Stimulated activated naive B cell treated with anti-CD40 and anti-IgM and Interleukin-4, amounts not matched to agents 10 μg/mL and 1 μg/mL and 100 μg/mL, for 72 hours (primary cell): ENCODE data around the gene HS6ST1.

Experiments used
- ATAC-seq, 2 donors: fragments of 150-1000 bp; cut with Tn5 transposase; replicated peaks; 2 replicates each; pipeline ENCODE4 v1.10.0; 2021; ENCODE audit warnings: moderate library complexity in 1 of 2
- DNase-seq: peaks from one replicate; pipeline ENCODE4 v3.0.0; 2021
- H3K27ac Mint-ChIP-seq: one replicate; pipeline ENCODE4 v1.8.0; 2022; ENCODE audit warnings: mild to moderate bottlenecking, mixed read lengths
- H3K27me3 Mint-ChIP-seq, 2 donors: one replicate each; pipeline ENCODE4 v1.8.0; 2022; ENCODE audit warnings: mixed read lengths in 2 of 2
- H3K36me3 Mint-ChIP-seq, 2 donors: one replicate each; pipeline ENCODE4 v1.8.0; 2022; ENCODE audit warnings: mixed read lengths in 2 of 2, mild to moderate bottlenecking in 1 of 2
- H3K4me1 Mint-ChIP-seq, 2 donors: one replicate each; pipeline ENCODE4 v1.8.0; 2022; ENCODE audit warnings: mixed read lengths in 2 of 2, mild to moderate bottlenecking in 1 of 2
- H3K4me3 Mint-ChIP-seq, 2 donors: one replicate each; pipeline ENCODE4 v1.8.0; 2022; ENCODE audit warnings: mild to moderate bottlenecking in 2 of 2, mixed read lengths in 2 of 2, moderate library complexity in 1 of 2
- H3K9me3 Mint-ChIP-seq, 2 donors: one replicate each; pipeline ENCODE4 v1.8.0; 2022; ENCODE audit warnings: mixed read lengths in 2 of 2, mild to moderate bottlenecking in 1 of 2

HS6ST1 gene

DNA sequence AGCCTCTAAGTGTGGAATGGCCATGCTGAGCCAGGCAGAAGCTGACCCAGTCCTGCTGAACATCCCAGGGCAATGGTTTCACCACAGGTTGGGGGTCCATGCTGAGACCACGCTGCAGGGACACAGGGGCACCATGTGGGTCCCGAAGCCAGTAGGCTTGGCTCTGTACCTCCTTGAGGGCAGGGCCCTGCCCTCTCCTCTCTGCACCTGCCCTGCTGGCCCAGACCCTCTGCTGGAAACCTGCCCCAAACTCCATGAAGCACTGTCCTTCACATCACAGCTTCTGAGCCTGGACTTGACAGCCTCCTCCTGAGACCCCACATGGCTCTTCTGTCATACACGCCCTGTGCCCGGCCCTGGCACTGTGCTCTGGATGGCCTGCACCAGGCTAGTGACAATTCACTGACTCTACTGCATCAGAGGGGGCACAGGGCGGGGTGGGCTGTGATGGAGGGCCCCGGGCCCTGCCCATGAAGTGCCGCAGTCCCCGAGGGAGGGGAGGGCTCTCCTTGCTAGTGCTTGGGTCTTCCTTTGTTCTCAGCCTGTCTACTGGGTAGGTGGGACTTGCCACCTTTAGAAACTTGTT is 24.7 kb downstream of the HS6ST1 start:
- H3K4me1 Mint-ChIP-seq = peaks cover 41 to 87% of the 10 kb centered on the region in 2 donors
- DNase-seq (no peak), ATAC-seq (no peak)
- H3K4me3 Mint-ChIP-seq = no peak overlapping the region
- H3K9me3 Mint-ChIP-seq = peaks cover 3 to 4% of the 10 kb centered on the region in 2 donors
- H3K27me3 Mint-ChIP-seq = no peaks in the 10 kb centered on the region
- H3K27ac Mint-ChIP-seq = peak overlapping the region; percentile 42
- peaks cover 11 to 17% of the 10 kb centered on the region in 2 donors for H3K36me3 Mint-ChIP-seq

DNA sequence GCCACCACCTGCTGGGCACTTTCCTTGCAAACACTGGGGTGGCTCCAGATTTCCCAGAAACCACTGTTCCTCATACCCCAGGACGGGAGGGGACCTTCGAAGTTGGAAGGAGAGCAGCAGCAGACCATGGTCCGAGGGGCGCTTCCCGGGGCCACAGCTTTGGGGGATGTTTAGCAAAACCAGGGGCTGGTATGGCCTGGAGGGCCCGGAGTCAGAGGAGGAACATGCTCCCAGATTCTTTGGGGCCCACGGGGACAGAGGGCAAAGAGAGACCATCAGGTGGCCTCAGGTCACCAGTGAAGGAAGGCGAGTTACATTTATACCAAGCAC is 25.3 kb downstream of the HS6ST1 start:
- Mint-ChIP-seq H3K9me3 (peaks cover 2% of the 10 kb centered on the region in 2 donors), H3K27ac (peak overlapping the region; percentile 56), H3K4me1 (peaks cover 40 to 81% of the 10 kb centered on the region in 2 donors), H3K4me3 (no peak overlapping the region), H3K27me3 (no peaks in the 10 kb centered on the region), H3K36me3 (peaks cover 10 to 14% of the 10 kb centered on the region in 2 donors)
- no peak for DNase-seq
- ATAC-seq = no peak

DNA sequence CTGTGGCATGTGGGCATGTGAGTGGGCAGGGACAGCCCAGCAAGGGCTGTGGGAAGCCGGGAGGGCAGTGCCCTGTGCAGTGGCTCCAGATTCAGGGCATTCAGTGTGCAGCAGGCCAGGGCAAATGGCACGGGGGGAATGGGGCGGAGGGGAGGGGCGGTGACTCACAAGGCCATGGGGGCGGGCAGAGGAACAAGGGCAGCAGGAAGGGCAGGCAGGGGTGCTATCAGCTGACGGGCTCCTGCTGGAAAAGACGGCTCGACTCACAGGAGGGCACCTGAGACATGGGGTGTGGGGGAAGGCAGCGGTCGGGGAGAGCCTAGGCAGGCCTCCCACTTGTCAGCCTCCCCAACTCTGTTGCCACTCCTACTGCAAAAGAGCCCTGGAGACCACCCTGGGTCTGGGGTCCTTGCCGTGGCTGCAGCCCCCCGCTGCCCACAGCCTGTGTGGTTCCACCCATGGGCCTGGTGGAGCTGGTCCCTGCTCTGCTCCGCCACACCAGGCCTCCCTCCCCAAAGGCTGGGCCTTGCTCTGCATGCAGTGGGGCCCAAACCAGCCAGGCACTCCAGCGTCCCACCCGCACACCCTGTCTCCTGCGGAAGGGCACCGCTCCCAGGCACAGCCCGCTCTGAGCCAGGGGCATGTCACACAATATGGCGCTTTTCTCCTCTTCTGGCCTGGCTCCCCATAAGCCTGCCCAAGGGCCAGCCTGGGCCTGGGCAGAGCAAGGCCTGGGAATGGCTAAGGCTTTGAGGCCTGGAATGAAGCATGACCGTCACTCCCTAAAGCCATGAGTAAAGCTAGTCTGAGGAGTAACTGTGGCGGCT is 25.9 kb downstream of the HS6ST1 start:
- DNase-seq (no peak), ATAC-seq (no peak)
- no peaks in the 10 kb centered on the region for H3K27me3 Mint-ChIP-seq
- peaks cover 39 to 76% of the 10 kb centered on the region in 2 donors for H3K4me1 Mint-ChIP-seq
- H3K4me3 Mint-ChIP-seq = no peak overlapping the region
- peaks cover 7 to 8% of the 10 kb centered on the region in 2 donors for H3K36me3 Mint-ChIP-seq
- H3K27ac Mint-ChIP-seq = peak overlapping the region; percentile 56
- no peaks in the 10 kb centered on the region for H3K9me3 Mint-ChIP-seq

DNA sequence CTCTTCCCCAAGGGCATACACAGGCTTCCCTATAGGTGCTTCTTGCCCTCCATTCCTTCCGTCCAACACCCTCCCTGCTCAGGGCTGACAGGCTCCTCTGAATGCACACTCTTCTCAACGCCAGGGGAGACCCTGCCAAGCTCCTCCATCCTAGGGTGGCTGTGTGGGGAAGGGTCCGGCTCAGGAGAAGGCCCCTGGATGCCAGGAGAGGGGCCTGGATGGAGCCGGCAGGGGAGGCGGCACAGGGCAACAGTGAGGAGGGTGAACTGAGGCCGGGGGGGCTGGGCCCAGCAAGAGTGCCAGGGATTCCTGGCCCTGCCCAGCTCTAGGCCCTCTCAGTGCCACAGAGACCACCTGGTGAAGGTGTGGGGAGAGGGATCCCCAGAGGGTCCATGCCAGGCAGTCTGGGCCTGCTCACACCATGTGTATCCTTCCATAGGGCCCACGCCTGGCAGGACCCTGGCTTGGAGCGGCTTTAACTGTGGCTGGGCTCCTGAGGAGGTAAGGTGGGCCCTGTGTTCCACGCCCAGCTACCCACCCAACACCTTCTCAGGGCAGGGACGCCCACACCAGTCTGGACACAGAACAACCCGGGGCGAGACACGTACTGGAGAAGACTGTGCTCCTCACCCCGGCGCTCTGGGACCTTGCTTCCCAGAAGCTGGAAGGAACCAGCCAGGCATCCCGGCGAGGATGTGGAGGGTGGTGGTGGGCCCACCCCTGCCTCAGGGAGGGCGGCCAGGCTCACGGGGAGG is 26.6 kb downstream of the HS6ST1 start:
- DNase-seq (no peak), ATAC-seq (no peak)
- H3K36me3 Mint-ChIP-seq = peaks cover 5 to 6% of the 10 kb centered on the region in 2 donors
- peak overlapping the region; percentile 77 for H3K27ac Mint-ChIP-seq
- H3K27me3 Mint-ChIP-seq = no peaks in the 10 kb centered on the region
- H3K9me3 Mint-ChIP-seq = no peaks in the 10 kb centered on the region
- peak overlapping the region in 1 of 2 donors; percentile 11 for H3K4me3 Mint-ChIP-seq
- H3K4me1 Mint-ChIP-seq = peaks cover 39 to 68% of the 10 kb centered on the region in 2 donors

DNA sequence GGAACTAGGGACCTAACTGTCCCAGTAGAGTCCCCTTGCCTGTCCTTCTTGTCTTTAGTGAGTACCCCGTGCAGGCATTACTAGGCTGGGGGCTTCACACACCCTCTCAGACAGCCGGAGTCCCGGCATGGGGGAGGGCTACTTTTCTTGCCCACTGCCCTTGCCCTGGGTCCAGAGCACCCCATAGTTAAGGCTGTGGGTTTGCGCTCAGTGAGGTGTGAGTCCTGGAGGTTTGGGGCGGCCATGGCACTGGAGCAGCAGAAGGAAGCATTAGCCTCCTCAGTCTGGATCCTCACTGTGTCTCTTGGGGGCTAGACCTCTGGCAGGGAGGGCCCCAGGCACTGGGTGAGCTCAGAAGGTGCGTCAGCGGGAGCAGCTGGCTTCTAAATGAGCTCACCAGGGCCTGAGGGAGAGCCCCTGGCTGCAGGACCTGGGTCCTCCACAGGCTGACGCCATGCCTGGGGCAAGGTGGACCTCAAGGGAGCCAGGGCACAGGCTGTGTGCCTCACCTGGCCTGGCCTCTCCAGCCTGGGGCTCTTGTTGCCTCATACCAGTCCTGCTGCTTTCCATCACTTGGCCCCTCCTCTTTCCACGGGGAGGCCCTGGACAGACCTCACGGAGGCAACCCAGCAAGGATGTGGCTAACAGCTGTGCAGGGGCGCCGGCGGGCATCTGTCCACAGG is 27.4 kb downstream of the HS6ST1 start:
- Mint-ChIP-seq H3K4me3 (no peak overlapping the region), H3K36me3 (peaks cover 4 to 6% of the 10 kb centered on the region in 2 donors), H3K4me1 (peaks cover 38 to 65% of the 10 kb centered on the region in 2 donors), H3K27me3 (no peaks in the 10 kb centered on the region), H3K9me3 (no peaks in the 10 kb centered on the region), H3K27ac (peak overlapping the region; percentile 81)
- ATAC-seq (peak; percentile 97 to 98), DNase-seq (peak; percentile 69)

DNA sequence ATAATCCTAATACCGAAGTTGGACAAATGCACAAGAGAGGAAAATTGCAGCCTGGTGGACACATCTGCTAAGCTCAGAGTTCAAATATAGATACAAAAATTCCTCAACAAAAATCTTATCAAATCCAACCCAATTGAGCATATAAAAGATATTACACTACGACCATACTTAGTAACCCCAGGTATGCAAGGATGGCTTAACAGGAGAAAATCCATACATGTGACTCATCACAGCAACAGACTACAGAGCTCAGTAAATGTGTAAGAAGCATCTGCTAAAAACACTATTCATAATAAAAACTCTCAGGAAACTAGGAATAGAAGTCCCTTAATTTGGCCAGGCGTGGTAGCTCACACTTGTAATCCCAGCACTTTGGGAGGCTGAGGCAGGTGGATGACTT is 28.3 kb downstream of the HS6ST1 start:
- no peak overlapping the region for H3K4me3 Mint-ChIP-seq
- peaks cover 31 to 56% of the 10 kb centered on the region in 2 donors for H3K4me1 Mint-ChIP-seq
- H3K27me3 Mint-ChIP-seq = no peaks in the 10 kb centered on the region
- H3K9me3 Mint-ChIP-seq = no peaks in the 10 kb centered on the region
- H3K36me3 Mint-ChIP-seq = peaks cover 4 to 6% of the 10 kb centered on the region in 2 donors
- DNase-seq (no peak), ATAC-seq (no peak)
- peak overlapping the region; percentile 16 for H3K27ac Mint-ChIP-seq

DNA sequence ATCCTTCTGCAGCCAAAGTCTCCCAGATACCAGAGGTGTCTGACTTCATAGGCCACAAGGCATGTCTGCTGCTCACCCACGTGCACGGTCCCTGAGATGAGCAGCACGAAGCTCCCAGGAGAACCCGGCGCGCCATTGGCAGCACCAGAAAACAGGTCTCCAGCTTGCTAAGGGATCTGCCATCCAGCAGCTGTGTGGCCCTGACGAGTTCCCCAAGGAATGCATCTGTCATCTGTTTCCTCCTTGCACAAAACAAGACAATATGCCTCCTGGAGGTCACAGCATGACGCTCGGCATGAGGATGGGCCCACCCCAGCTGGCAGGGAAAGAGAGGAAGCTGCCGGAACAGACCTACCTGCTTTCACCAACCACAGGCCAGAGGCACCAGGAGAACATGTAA is 29.2 kb downstream of the HS6ST1 start:
- H3K27me3 Mint-ChIP-seq = no peaks in the 10 kb centered on the region
- H3K9me3 Mint-ChIP-seq = no peaks in the 10 kb centered on the region
- ATAC-seq (no peak), DNase-seq (no peak)
- H3K36me3 Mint-ChIP-seq = peaks cover 4 to 6% of the 10 kb centered on the region in 2 donors
- no peak overlapping the region for H3K27ac Mint-ChIP-seq
- H3K4me1 Mint-ChIP-seq = peaks cover 29 to 48% of the 10 kb centered on the region in 2 donors
- H3K4me3 Mint-ChIP-seq = no peak overlapping the region

DNA sequence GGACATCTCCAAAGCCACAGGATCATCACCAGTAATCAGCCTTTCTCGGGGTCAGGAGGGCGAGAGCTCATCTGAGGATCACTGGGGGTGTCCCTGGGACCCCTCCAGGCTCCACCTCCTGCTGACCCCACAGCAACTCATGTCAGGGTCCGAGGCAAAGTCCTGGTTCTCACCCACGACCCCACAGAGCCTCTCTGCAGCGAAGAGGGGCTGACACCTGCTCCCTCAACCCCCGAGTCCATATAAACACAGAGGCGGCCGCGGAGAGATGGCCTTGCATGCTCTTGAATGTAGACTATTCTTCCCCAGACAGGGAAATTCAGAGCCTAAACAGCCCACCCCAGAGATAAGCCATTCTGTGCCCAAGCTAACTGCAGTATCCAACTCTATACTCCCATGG is 29.9 kb downstream of the HS6ST1 start:
- no peaks in the 10 kb centered on the region for H3K27me3 Mint-ChIP-seq
- ATAC-seq = no peak
- no peak overlapping the region for H3K4me3 Mint-ChIP-seq
- H3K27ac Mint-ChIP-seq = no peak overlapping the region
- DNase-seq = no peak
- peaks cover 24 to 47% of the 10 kb centered on the region in 2 donors for H3K4me1 Mint-ChIP-seq
- H3K36me3 Mint-ChIP-seq = peaks cover 4 to 6% of the 10 kb centered on the region in 2 donors
- no peaks in the 10 kb centered on the region for H3K9me3 Mint-ChIP-seq

DNA sequence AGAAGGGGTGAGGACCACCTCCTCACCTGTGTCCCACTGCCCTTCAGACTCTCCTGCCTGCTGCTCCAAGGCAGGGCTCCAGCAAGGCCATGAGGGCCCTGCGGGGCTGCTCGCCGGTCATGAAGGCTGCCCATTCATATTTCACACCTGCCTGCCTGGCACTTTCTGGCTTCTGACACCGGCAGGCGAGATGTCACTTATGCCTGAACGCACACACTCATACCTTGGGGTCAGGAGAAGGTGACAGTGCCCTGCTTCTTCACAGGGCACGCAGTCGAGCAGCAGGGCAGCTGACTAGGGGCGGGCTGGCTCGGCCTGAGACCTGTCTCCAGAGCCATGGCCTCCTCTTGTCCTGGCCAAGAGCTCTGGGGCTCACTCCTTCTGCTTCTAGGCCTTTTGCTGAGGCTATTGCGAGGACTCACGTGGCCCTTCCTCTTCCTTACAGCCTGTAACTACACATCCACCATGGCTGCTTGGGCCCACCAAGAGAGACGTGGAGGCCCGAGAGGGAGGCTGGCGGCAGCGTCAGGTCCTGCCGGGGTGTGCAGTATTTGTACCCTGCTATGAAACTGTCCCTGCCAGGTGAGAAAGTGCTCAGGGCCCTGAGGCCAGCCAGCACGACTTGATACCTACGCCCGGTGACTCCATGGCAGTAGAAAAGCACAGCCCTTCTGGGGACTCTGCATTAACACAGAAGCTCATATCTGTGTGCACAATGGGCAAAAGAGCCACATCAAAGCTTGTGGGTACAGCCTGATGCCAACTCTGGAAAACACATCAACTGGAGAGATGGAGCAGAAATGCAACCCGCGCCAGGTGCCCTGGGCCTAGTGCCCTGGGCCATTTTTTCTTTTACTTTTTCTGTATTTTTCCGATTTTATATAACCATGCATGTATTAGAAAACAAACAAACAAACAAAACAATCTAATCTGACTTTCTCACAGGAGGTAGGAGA is 30.6 kb downstream of the HS6ST1 start:
- no peaks in the 10 kb centered on the region for H3K27me3 Mint-ChIP-seq
- ATAC-seq (no peak), DNase-seq (no peak)
- H3K36me3 Mint-ChIP-seq = peaks cover 4 to 6% of the 10 kb centered on the region in 2 donors
- no peak overlapping the region for H3K4me3 Mint-ChIP-seq
- no peaks in the 10 kb centered on the region for H3K9me3 Mint-ChIP-seq
- H3K4me1 Mint-ChIP-seq = peaks cover 27 to 47% of the 10 kb centered on the region in 2 donors
- no peak overlapping the region for H3K27ac Mint-ChIP-seq

DNA sequence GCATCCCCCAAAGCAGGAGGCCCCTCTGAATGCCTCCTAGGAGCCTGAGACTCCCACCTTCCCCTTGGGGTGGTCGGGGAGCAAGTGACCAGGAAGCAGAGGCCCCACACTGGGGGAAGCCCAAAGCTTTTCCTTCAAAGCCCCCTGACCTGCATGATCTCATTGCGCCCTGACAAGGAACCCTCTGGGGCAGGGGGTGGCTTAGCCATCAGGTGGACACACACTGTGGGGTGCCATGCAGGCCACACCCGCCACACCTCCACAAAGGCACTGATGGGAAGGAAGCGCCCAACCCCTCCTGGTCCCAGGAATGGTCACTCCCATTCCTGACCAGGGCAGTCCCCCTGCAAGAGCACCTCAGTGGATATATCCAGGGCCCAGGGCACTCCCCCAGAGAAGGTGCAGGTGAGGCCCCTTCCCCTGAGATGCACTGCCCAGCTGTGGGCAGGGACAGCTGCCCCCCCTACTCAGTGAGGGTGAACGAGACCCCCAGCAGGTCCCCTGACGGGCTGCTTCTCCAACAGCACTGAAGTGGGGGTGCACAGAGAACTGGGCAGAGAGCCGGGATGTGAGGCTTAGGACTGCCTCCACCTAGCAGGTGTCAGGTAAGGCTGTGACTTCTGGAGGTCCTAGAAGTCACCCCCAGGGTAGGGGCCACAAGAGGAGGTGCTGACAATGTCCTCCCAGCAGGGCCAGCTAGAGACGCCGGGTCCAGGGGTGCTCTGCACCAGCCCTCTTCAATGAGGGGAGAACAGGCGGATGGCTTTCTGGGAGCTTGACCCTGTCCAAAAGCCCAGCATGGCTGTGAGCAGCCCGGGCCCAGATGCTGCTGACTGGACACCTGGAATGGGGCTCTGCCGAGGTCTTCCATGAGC is 31.5 kb downstream of the HS6ST1 start:
- no peak for ATAC-seq
- Mint-ChIP-seq H3K4me3 (no peak overlapping the region), H3K4me1 (peaks cover 23 to 47% of the 10 kb centered on the region in 2 donors), H3K27me3 (no peaks in the 10 kb centered on the region), H3K27ac (no peak overlapping the region), H3K9me3 (no peaks in the 10 kb centered on the region), H3K36me3 (peaks cover 5 to 6% of the 10 kb centered on the region in 2 donors)
- no peak for DNase-seq

DNA sequence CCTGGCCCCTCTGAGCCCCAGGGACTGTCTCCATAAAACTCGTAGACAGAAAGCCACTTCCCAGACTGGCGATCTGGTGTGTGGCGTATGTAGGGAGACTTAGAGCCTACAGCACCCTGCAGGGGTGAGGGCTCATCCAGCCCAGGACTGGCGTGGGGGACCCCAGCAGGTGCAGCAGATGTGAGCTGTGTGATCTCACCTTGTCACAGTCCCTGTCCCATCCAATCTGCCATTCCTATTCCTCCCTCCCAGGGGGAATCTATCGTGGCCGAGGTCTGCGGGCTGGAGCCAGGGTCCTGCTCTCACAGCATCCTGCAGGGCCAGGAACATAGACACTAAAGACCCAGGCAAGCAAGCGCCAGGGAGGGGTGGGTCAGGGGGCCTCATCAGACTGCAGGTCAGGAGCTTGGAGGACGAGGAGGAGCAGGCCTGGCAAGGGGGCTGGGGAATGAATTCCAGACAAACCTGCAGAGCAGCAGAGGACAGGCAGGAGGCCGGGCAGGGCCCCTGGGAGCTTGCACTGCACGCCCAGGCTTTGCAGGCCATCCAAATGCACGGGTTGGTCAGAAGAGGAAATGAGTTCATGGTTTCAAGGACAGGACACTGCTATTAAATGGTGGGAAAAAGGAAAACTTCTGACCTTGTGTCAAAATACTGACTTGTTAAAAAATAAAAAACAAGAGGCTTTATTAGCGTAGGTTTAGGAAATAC is 32.5 kb downstream of the HS6ST1 start:
- DNase-seq (no peak), ATAC-seq (no peak)
- Mint-ChIP-seq H3K9me3 (no peaks in the 10 kb centered on the region), H3K4me1 (peaks cover 24 to 47% of the 10 kb centered on the region in 2 donors), H3K27ac (no peak overlapping the region), H3K36me3 (peaks cover 5 to 6% of the 10 kb centered on the region in 2 donors), H3K27me3 (no peaks in the 10 kb centered on the region), H3K4me3 (no peak overlapping the region)

DNA sequence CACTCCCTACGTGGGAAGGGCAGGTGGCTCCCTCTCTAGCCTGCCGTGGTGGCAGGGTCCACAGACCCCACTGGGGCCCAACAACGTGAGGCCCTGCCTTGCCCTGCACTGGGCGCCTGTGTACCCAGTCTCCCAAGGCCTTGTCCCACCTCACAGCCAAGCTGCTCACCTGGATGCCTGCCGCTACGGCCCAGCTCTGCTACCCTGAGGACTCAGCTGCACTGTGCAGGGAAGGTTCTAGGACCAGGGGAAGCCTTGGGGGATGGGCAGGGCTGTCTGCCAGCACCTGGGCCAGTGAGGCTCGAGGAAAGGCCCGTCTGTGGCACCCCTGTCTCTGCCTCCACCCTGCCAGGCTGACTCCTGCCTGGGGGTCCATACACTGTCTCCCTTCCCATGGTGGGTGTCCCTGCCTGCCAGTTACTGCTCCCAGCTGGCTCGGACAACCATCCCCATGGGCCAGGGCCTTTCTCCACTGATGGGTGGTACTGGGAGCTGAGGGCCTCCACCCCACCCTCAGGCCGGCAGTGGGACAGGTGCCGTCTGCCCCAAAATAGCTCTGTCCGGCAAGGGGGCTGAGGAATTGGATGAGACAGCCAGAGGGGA is 33.2 kb downstream of the HS6ST1 start:
- Mint-ChIP-seq H3K4me3 (no peak overlapping the region), H3K27ac (no peak overlapping the region), H3K27me3 (no peaks in the 10 kb centered on the region), H3K4me1 (peaks cover 28 to 49% of the 10 kb centered on the region in 2 donors), H3K36me3 (peaks cover 5 to 6% of the 10 kb centered on the region in 2 donors), H3K9me3 (no peaks in the 10 kb centered on the region)
- no peak for DNase-seq
- ATAC-seq = no peak
